Endodermal cell (in vitro differentiated cells): Measurements from ENCODE around the gene IMP4. TPM values are rescaled to one million over a fixed set of nuclear protein-coding genes. Genes with fewer than 3 reads are reported as not detected.

Experiments used
- DNase-seq: peaks from one replicate; pipeline ENCODE4 v3.0.0-alpha.2; 2017
- H3K27ac ChIP-seq: 2 replicates; pipeline ENCODE4 v1.5.1; 2013; ENCODE audit warnings: mild to moderate bottlenecking, low read depth, low read length, moderate library complexity
- H3K27me3 ChIP-seq: 2 replicates; pipeline ENCODE4 v1.6.1; 2013; ENCODE audit warnings: mild to moderate bottlenecking, low read length, moderate library complexity; ENCODE audit not compliant: insufficient read depth, control insufficient read depth, poor library complexity, severe bottlenecking
- H3K36me3 ChIP-seq: 2 replicates; pipeline ENCODE4 v1.7.0; 2013; ENCODE audit warnings: mild to moderate bottlenecking, low read length, moderate library complexity; ENCODE audit not compliant: control insufficient read depth, insufficient read depth
- H3K4me1 ChIP-seq: one replicate; pipeline ENCODE4 v1.7.0; 2013; ENCODE audit warnings: low read length; ENCODE audit not compliant: control insufficient read depth, insufficient read depth
- H3K4me3 ChIP-seq: 2 replicates; pipeline ENCODE4 v1.5.1; 2013; ENCODE audit warnings: mild to moderate bottlenecking, low read length, moderate library complexity
- H3K9ac ChIP-seq: 2 replicates; pipeline ENCODE4 v1.6.1; 2013; ENCODE audit warnings: mild to moderate bottlenecking, low read length, moderate library complexity; ENCODE audit not compliant: poor library complexity, severe bottlenecking; ENCODE audit errors: extremely low read depth
- H3K9me3 ChIP-seq: 2 replicates; pipeline ENCODE4 v1.6.1; 2013; ENCODE audit warnings: mild to moderate bottlenecking, low read length, moderate library complexity; ENCODE audit not compliant: control insufficient read depth
- H3K27ac Mint-ChIP-seq: 2 replicates; pipeline ENCODE4 v1.8.0; 2020; ENCODE audit warnings: mixed read lengths
- H3K27me3 Mint-ChIP-seq: 2 replicates; pipeline ENCODE4 v1.8.0; 2021; ENCODE audit warnings: mild to moderate bottlenecking, mixed read lengths; ENCODE audit not compliant: insufficient read depth
- H3K36me3 Mint-ChIP-seq: 2 replicates; pipeline ENCODE4 v1.8.0; 2020; ENCODE audit warnings: low read depth, mixed read lengths
- H3K4me1 Mint-ChIP-seq: 2 replicates; pipeline ENCODE4 v1.8.0; 2020; ENCODE audit warnings: mixed read lengths
- H3K4me3 Mint-ChIP-seq: 2 replicates; pipeline ENCODE4 v1.8.0; 2020; ENCODE audit warnings: mild to moderate bottlenecking, moderate library complexity, mixed read lengths
- H3K9me3 Mint-ChIP-seq: 2 replicates; pipeline ENCODE4 v1.8.0; 2020; ENCODE audit warnings: mild to moderate bottlenecking, mixed read lengths
- CTCF ChIP-seq: fragments of 200-600 bp; sonication (generic); conservative IDR thresholded peaks from 2 replicates; pipeline ENCODE4 v1.5.0; 2021; ENCODE audit warnings: antibody characterized with exemption, mild to moderate bottlenecking
- WGBS, 2 experiments: methylation state at CpG; one replicate each; pipeline versions ENCODE4 v1.1.5 to v1.1.7; 2013; ENCODE audit warnings: missing lambda C conversion rate in 2 of 2, mixed read lengths in 1 of 2; ENCODE audit not compliant: insufficient coverage in 1 of 2, insufficient read length in 1 of 2; 5-methylcytosine and 5-hydroxymethylcytosine counted together
- long read RNA-seq, 4 experiments: library from polyadenylated mRNA in 2 of 4; library from RNA in 1 of 4; library from capped mRNA in 1 of 4; stranded (forward) in 3 of 4; unstranded in 1 of 4; transcript quantifications; one replicate each; pipeline ENCODE4 v2.0.0, GENCODE V29; 2020 to 2021; ENCODE audit warnings: inconsistent platforms in 1 of 4
- polyA plus RNA-seq, 2 experiments: library from polyadenylated mRNA; stranded (reverse); fragments of 50-300 nt; gene quantifications; one replicate each; pipeline ENCODE4 v1.2.3, GENCODE V29; 2013
- total RNA-seq, 2 donors: library from RNA; stranded (reverse); fragmentation: NEBNext Ultra II Directional in 1 of 2; extraction: Animal tissue kit (Norgen Biotek cat#: 25700) in 1 of 2; gene quantifications; 2 replicates in 1 of 2; 3 replicates in 1 of 2; pipeline ENCODE4 v1.2.1, GENCODE V29; 2021

IMP4 gene
- total RNA-seq = 10 to 100 TPM; 47.1 to 55.1 TPM
- 38.5 TPM for polyA plus RNA-seq (2013, experiment 1 of 2)
- polyA plus RNA-seq (2013, experiment 2 of 2) = 36.8 TPM
- long read RNA-seq, experiment 1, transcript IMP4-201 (9 exons, 1,740 nt) = major isoform, 21 of 38 reads
- long read RNA-seq, experiment 1, transcript IMP4-208 (8 exons, 2,379 nt) = minor isoform, 5 of 38 reads
- long read RNA-seq, experiment 1, partial matches to known transcripts = 5 of 38 reads
- long read RNA-seq, experiment 1, other reads (novel, unspliced or antisense) = 3 of 38 reads
- long read RNA-seq, experiment 2, transcript IMP4-202 (9 exons, 822 nt) = minor isoform, 21 of 98 reads
- long read RNA-seq, experiment 2, transcript IMP4-201 (9 exons, 1,740 nt) = major isoform, 63 of 98 reads
- long read RNA-seq, experiment 2, partial matches to known transcripts = 2 of 98 reads
- long read RNA-seq, experiment 2, other reads (novel, unspliced or antisense) = 5 of 98 reads
- long read RNA-seq, experiment 3, transcript IMP4-202 (9 exons, 822 nt) = minor isoform, 47 of 303 reads
- long read RNA-seq, experiment 3, transcript IMP4-211 (8 exons, 939 nt) = minor isoform, 5 of 303 reads
- long read RNA-seq, experiment 3, transcript IMP4-208 (8 exons, 2,379 nt) = minor isoform, 37 of 303 reads
- long read RNA-seq, experiment 3, transcript IMP4-201 (9 exons, 1,740 nt) = major isoform, 175 of 303 reads
- long read RNA-seq, experiment 3, partial matches to known transcripts = 13 of 303 reads
- long read RNA-seq, experiment 3, other reads (novel, unspliced or antisense) = 24 of 303 reads
- long read RNA-seq, experiment 4, transcript IMP4-201 (9 exons, 1,740 nt) = major isoform, 35 of 91 reads
- long read RNA-seq, experiment 4, partial matches to known transcripts = 24 of 91 reads
- long read RNA-seq, experiment 4, other reads (novel, unspliced or antisense) = 26 of 91 reads

GRCh38 chr2:130342533-130343275 lies at the start of gene IMP4:
Gene IMP4, plus strand, starts transcription at chr2:130342897. Its CDS starts 36 bp downstream, at chr2:130342933.
- WGBS, 2 experiments = 0% methylated on average over 29 to 60 of the region's 60 CpGs
- H3K36me3 Mint-ChIP-seq = peaks cover 55% of the 10 kb centered on the region
- no peaks in the 10 kb centered on the region for H3K9me3 Mint-ChIP-seq
- H3K27me3 Mint-ChIP-seq = no peaks in the 10 kb centered on the region
- Histone ChIP-seq H3K4me3 (peak within 1 kb of the TSS; percentile 94), H3K4me1 (no peaks in the 10 kb centered on the region), H3K36me3 (peaks cover 34% of the 10 kb centered on the region), H3K27me3 (no peaks in the 10 kb centered on the region), H3K27ac (peak within 1 kb of the TSS; percentile 58), H3K9ac (peak within 1 kb of the TSS; percentile 63), H3K9me3 (no peaks in the 10 kb centered on the region)
- peak; percentile 98 for DNase-seq
- peak; percentile 65 for TF ChIP-seq CTCF
- H3K4me1 Mint-ChIP-seq = peaks cover 7% of the 10 kb centered on the region
- H3K27ac Mint-ChIP-seq = peak within 1 kb of the TSS; percentile 98
- peak within 1 kb of the TSS; percentile 94 for H3K4me3 Mint-ChIP-seq

- WGBS, 2 experiments = 88 to 91% methylated on average over 7 to 22 of the region's 22 CpGs
- no peaks in the 10 kb centered on the region for H3K36me3 Mint-ChIP-seq
- peak; percentile 38 for TF ChIP-seq CTCF
- H3K27ac Mint-ChIP-seq = no peak overlapping the region
- Histone ChIP-seq H3K4me3 (no peak overlapping the region), H3K9me3 (no peaks in the 10 kb centered on the region), H3K36me3 (no peaks in the 10 kb centered on the region), H3K4me1 (no peaks in the 10 kb centered on the region), H3K27me3 (peaks cover 16% of the 10 kb centered on the region), H3K27ac (no peak overlapping the region), H3K9ac (no peak overlapping the region)
- H3K4me3 Mint-ChIP-seq = no peak overlapping the region
- peaks cover 18% of the 10 kb centered on the region for H3K27me3 Mint-ChIP-seq
- no peaks in the 10 kb centered on the region for H3K9me3 Mint-ChIP-seq
- no peaks in the 10 kb centered on the region for H3K4me1 Mint-ChIP-seq
- DNase-seq = peak; percentile 73
Observed at GRCh38 chr2:130300258-130300969, 42.3 kb upstream of the IMP4 start.
